ENCODE results near the gene AP2S1. TPM values are rescaled to one million over a fixed set of nuclear protein-coding genes. Genes with fewer than 3 reads are reported as not detected.

The AP2S1 gene
- total and polyA plus RNA-seq, 2 of the 8 experiments (the other 6 are each of a cell fraction or from before 2014, with no cell fraction given): 195 to 211 TPM

GRCh38 chr19:46806656-46807055, 44.0 kb downstream of the AP2S1 start:
- CTCF ChIA-PET (ENCODE audit: partially characterized antibody): interaction anchor here (0.9 to 2.1 kb wide), 5 partner anchors 8 to 49 kb away, joined by 3 to 6 read pairs (median 3); no protein-coding TSS in a partner anchor
- no peak for DNase-seq (ENCODE audit: low read depth in 1 of 2, low spot score in 2 of 2)
- TF ChIP-seq KDM1A (IDR thresholded peaks at IDR 0.05; ENCODE audit: borderline replicate concordance, low read length) (no peak), CREB1 (IDR thresholded peaks at IDR 0.05) (no peak), YY1 (IDR thresholded peaks at IDR 0.05; ENCODE audit: low read depth, low read length) (no peak), MAX (IDR thresholded peaks at IDR 0.05) (no peak), RXRA (IDR thresholded peaks at IDR 0.05; ENCODE audit: insufficient read depth, low read depth, low read length) (no peak), TCF12 (IDR thresholded peaks at IDR 0.05; ENCODE audit: low read depth, low read length) (no peak), KDM4A (IDR thresholded peaks at IDR 0.05; ENCODE audit: low read depth, low read length, severe bottlenecking) (no peak), CBX8 (IDR thresholded peaks at IDR 0.05; ENCODE audit: borderline replicate concordance, low read depth, low read length) (no peak), CTCF (IDR thresholded peaks at IDR 0.05; ENCODE audit: control extremely low read depth in 1 of 3, insufficient read depth in 1 of 3, low read depth in 1 of 3, low read length in 3 of 3) (no peak), RBBP5 (IDR thresholded peaks at IDR 0.05; ENCODE audit: borderline replicate concordance, low read depth, low read length) (no peak), CBX5 (IDR thresholded peaks at IDR 0.05; ENCODE audit: low read depth, low read length) (no peak), SIRT6 (IDR thresholded peaks at IDR 0.05; ENCODE audit: low read length) (no peak)

More at GRCh38 chr19:46806656-46807055, 44.0 kb downstream of the AP2S1 start:
- H3K4me3 ChIP-seq (ENCODE audit: extremely low read depth in 1 of 4, insufficient read depth in 2 of 4, low read depth in 3 of 4, low read length in 4 of 4): no peak overlapping the region
- H3K79me1 ChIP-seq (ENCODE audit: low read depth, low read length): no peaks in the 10 kb centered on the region
- H3K9ac ChIP-seq (replicated peaks in 1 of 4; ENCODE audit: extremely low read depth in 1 of 4, low read depth in 3 of 4, low read length in 3 of 4): no peak overlapping the region
- H2BK5ac ChIP-seq (ENCODE audit: low read depth, low read length): no peak overlapping the region
- H3K4me2 ChIP-seq (ENCODE audit: insufficient read depth in 1 of 2, low read depth in 2 of 2, low read length in 2 of 2): no peak overlapping the region
- H3K56ac ChIP-seq (replicated peaks; ENCODE audit: insufficient read length, low read depth, low read length): no peak overlapping the region
- H2BK12ac ChIP-seq (ENCODE audit: low read depth, low read length): no peak overlapping the region
- no peak overlapping the region for H2AK5ac ChIP-seq (ENCODE audit: low read depth, low read length)
- H3K18ac ChIP-seq (ENCODE audit: extremely low read depth, low read length): no peak overlapping the region
- H3K36me3 ChIP-seq (ENCODE audit: control insufficient read depth in 2 of 4, insufficient read depth in 4 of 4, low read length in 3 of 4): no peaks in the 10 kb centered on the region
- no peak overlapping the region for H3K23ac ChIP-seq (ENCODE audit: insufficient read length)
- H2AFZ ChIP-seq (ENCODE audit: low read length): no peak overlapping the region
- POLR2A ChIA-PET (ENCODE audit: partially characterized antibody): interaction anchor here (1.1 to 4.4 kb wide), 3 partner anchors 15 to 22 kb away, joined by 4 to 34 read pairs (median 5); partner anchors contain the start of gene SLC1A5
- H4K8ac ChIP-seq (ENCODE audit: extremely low read depth, insufficient read depth, low read length): no peak overlapping the region
- H2BK120ac ChIP-seq (replicated peaks; ENCODE audit: low read depth, low read length): no peak overlapping the region
- no peak for FAIRE-seq
- no peak overlapping the region for H4K5ac ChIP-seq (ENCODE audit: insufficient read length, low read depth, low read length)
- no peak overlapping the region for H2BK15ac ChIP-seq (ENCODE audit: low read length)
- H3K4ac ChIP-seq (replicated peaks; ENCODE audit: insufficient read length, low read depth, low read length): no peak overlapping the region
- 93% methylated on average over 7 of the region's 7 CpGs; no CpG with 5 or more reads in 1 of the 2 experiments for WGBS, 2 experiments (ENCODE audit: extremely low coverage in 1 of 2, insufficient coverage in 1 of 2, insufficient read length in 1 of 2, insufficient replicate concordance in 2 of 2, low coverage in 1 of 2, low lambda C conversion rate in 2 of 2, missing lambda C conversion rate in 1 of 2)
- H3K23me2 ChIP-seq (ENCODE audit: low read depth, low read length): no peaks in the 10 kb centered on the region
- no peak overlapping the region for H3K14ac ChIP-seq (ENCODE audit: insufficient read length)
- no peak overlapping the region for H3K27ac ChIP-seq (ENCODE audit: low read depth, low read length)
- no peak overlapping the region for H2BK20ac ChIP-seq (ENCODE audit: low read length)
- no peaks in the 10 kb centered on the region for H4K20me1 ChIP-seq (replicated peaks in 1 of 2; ENCODE audit: control insufficient read depth in 1 of 2, insufficient read depth in 2 of 2, low read length in 2 of 2)
- H3K79me2 ChIP-seq (ENCODE audit: control insufficient read depth in 1 of 2, insufficient read depth in 2 of 2, low read length in 2 of 2): no peaks in the 10 kb centered on the region
- H4K91ac ChIP-seq (replicated peaks; ENCODE audit: insufficient read length, low read length): no peak overlapping the region
- no peaks in the 10 kb centered on the region for H3K9me3 ChIP-seq (ENCODE audit: insufficient read depth in 2 of 2, low read depth in 1 of 2, low read length in 1 of 2)
- no peaks in the 10 kb centered on the region for H3K4me1 ChIP-seq (replicated peaks in 1 of 4; ENCODE audit: control insufficient read depth in 3 of 4, insufficient read depth in 4 of 4, low read length in 3 of 4)
- no peaks in the 10 kb centered on the region for H3K27me3 ChIP-seq (replicated peaks in 1 of 4; ENCODE audit: control insufficient read depth in 3 of 4, extremely low read depth in 1 of 4, insufficient read depth in 3 of 4, low read length in 3 of 4)

Measured in H1 (cell line).